C1 segment of cervical spinal cord (tissue), 14 donors: ENCODE measurements around the gene HOXB2.
"Not testable (repeated sequence)": the region's sequence is repeated elsewhere in the genome, so short reads cannot be mapped to it uniquely, and the experiment has no call there.

ENCODE experiments used
- DNase-seq, 14 donors: peaks; one replicate each; lab custom pipeline; 2025; lab: John Stamatoyannopoulos, UW

Gene HOXB2

DNA sequence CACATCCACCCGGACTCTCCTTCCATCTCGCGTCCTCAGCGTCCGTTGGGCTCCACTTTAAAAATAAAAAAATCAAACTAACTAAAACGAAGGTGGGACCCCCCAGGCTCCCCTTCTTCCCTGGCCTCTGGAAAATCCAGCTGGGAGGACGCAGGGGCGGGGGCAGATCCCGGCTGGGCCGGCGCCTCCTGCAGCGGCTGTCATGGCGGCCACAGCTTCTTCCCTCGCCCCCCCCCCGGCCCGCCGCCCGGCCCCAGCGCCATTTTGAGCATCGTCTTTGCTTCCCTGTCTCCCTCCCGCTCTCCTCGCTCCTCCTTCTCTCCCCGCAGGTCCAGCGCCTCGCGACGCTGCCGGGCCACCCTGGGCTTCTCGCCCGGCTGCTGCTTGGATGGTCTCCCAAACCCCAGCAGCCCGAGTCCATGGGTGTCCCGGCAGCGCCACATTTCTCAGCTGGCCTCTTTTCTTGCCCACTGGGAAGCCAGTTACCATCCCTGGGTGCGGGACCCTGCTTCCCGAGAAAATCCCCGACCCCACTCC, 3.3 kb downstream of the HOXB2 start:
- DNase-seq: peak in 10 of 14 donors; percentile 40 to 88 (median 67)

GRCh38 chr17:48541036-48541576, 3.8 kb downstream of the HOXB2 start:
- no peak for DNase-seq

DNA sequence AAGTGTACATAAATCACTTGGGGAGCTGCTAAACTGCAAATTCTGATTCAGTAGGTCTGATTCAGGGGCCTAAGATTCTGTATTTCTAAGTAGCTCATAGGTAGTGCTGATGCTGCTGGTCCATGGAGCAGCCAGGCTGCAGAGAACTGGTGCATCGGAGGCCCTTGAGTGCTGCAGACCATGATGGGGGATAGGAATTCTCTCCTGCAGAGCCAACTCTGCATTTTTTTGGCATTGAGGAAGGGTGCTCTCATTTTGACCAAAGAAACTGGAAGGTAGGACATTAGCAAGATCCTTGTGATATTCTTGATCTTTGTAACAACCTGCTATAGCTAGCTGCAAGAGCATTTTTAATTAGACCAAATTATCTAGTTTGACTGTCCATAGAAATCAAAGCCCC, 4.7 kb downstream of the HOXB2 start:
- no peak for DNase-seq

GRCh38 chr17:48539177-48539576, 5.7 kb downstream of the HOXB2 start:
- DNase-seq: no peak

DNA sequence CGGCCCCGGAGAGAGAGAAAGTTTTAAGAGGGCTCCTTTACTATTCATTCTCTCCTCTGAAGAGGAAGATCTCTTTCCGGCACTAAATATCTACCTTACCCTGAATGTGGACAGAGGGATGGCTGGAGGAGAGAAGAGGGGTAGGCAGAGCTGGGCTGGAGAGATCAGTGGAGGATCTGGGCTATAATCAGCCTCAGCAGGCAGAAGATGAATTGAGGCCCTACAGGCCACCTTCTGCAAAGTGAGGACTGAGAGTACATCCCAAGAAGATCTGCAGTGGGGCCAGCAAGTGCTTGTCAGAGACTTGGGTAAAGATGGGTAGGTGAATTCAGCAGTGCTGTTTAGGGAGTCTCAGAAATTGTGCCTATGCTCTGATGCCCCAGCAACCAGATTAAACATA, 7.6 kb downstream of the HOXB2 start:
- DNase-seq: no peak

GRCh38 chr17:48535793-48536559, 8.9 kb downstream of the HOXB2 start:
- DNase-seq: not testable (repeated sequence)

DNA sequence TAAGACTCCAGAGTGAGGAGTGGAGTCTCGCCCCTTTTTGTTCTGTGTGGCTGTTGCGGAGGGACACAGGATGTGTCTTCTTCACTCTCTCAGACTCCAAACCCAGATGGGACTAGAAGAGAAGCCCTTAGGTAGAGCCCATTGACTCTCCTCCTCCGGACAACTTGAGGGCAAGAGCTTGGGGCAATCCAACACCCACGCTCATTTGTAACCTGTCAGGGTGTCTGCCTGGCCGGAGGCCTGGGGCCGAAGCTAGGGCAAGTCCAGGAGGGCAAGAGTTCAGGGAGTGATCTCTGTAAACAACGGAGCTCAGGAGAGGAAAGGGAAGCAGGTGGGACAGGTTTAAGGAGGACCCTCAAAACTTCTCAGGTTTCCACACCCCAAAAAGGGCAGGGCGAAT, 12.6 kb downstream of the HOXB2 start:
- no peak for DNase-seq

DNA sequence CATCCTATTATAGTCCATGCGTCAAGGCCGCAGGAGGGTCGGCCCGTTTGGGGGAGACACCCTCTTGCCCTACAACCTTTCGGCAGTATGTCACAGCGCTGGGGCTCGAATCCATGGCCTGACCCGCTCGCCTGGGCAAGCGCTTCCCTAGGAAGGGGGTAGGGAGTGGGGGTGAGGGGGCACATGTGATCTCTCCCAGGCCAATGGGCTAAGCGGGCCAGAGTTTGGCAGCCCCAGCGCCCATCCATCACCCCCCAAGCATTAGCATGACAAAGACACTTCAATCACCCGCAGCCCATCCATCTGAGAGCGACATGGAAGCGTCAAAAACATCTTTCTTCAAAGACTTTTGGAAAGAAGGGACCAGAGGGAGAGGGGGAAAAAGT, 14.0 kb downstream of the HOXB2 start, which contains the start of gene HOXB1:
Gene HOXB1, minus strand, starts transcription at position 125 of the 386 bp plus-strand sequence. Its CDS starts 107 bp downstream, at position 18.
- no peak for DNase-seq

DNA sequence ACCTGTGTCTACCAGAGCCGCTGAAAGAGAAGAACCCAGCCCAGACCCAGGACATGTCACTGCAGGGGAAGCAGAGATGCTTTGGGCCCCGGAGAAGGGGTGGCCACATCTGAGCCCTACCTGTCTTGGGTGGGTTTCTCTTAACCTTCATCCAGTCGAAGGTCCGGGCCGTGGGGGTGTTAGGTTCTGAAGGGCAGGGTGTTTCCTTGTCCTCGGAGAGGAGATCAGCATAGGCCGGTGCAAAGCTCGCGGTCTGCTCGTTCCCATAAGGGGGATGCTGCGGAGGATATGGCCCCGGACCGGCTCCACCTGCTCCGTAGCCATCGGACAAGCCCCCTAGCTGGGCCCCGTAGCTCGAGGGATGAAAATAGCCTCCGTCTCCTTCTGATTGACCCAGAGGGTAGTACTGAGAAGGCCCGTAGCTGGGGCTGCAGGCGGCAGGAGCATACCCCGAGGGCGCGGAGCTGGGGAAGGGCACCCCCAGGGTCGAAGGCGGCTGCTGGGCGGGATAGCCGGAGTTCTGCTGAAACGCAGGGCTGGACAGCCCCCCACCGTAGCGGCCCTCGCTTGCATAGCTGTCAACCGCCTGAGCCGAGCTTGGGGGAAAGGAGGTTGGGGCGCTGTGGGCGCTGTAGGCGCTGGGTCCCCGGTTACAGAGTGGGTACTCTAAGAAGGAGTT, 14.6 kb downstream of the HOXB2 start:
- no peak for DNase-seq

DNA sequence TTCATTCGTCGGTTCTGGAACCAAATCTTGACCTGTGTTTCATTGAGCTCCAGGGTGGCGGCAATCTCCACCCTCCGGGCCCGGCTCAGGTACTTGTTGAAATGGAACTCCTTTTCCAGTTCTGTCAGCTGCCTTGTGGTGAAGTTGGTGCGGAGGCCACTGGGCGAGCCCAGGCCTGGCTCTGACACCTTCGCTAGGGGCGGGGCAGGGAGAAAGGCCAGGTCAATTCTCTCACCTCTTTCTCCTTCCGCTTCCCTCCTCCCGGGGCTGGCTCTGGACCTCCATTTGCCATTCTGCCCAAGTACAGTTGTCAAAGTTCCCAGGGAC, 15.3 kb downstream of the HOXB2 start:
- DNase-seq: no peak

- DNase-seq: no peak
These were observed 15.8 kb downstream of the HOXB2 start for GRCh38 chr17:48528936-48529682.

DNA sequence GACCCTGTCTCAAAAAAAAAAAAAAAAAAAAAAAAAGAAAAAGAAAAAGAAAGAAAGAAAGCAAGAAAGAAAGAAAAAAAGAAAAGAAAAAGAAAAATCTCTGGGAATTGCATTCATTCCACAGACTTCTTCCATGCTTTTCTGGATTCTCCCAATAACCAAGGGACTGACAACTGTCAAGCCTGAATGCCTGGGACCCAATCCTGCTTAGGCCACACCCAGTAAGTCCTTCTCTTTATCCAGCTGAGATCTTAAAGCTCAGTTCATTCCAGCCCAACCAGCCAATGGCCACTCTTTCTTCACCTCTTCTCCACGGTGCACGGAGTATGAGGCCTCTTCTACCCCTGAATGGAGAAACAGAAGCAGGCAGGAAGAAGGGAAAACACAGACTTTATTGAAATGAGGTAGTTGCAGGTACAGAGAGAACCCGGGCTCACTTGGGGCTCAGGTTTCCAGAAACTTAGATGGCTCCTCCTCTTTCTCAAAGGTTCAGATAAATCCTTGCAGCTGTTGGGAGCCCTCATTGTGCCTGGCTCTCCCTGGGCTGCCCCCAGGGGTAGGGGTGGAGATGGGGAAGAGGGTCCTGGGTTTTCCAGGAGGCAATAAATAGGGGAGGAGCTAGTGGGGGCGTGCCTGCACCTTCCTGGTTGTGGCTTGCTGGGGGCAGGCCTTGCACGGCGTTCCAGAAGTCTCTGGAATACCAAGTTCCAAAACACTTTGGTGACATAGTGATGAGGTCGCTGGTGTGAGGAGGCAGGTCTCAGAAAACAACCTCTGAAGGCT, 16.6 kb downstream of the HOXB2 start:
- no peak for DNase-seq

DNA sequence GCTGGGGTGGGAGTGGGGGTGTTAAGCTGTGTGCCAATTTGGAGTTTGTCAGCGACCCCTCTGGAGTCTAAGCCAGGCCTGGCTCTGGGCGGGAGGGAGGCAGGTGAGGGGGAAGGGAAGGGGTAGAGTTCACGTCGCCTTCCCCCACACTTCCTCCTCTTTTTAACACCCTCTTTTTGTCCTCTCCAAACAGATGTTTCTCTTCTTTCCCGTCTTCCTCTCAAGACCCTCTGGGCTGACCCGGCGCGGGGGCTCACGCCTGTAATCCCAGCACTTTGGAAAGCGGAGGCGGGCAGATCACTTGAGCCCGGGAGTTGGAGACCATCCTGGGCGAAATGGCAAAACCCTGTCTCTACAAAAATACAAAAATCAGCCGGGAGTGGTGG, 17.4 kb downstream of the HOXB2 start:
- no peak for DNase-seq

DNA sequence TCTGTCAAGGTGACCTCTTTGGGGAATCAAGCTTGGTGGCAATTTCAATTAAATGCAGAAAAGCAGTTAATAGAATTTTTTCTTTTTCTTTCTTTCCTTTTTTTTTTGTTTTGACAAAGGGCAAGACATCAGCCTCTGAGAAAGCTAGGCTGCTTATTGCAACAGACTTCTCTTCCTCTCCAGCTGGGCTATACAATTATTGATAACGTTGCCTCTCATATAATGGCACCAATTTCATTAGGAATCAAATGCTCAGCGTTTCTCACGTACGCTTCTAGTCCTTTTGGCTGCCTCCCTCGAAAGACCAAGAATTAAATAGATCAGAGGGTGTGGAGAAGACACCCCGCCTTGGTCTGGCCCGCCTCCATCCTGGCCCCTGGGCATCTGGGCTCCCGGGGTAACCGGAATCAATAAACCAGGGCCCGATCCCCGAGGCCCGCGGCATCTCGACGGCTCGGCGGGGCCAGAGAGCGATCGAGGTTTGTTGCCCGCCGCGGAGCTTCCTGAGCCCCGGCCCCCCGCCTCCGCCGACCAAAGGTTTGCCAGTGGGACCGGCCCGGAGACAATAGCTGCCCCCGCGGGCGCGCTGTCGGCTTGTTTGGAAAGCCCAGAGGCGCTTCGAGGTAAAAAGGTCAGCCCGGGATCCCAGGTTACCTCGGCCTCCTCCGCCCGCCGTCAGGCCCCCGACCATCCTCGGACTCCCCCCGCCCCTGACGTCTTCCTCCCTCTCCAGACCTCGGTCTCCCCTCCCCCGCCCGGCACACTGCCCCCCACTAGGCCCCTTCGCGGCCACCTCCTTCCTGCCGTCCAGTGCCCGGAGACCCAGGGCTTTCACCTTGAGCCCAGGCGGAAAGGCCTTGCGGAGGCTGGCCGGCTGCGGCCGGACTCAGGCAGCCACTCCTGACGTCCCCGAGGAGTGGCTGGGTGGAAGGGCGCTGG, 18.0 kb downstream of the HOXB2 start:
- no peak for DNase-seq

- DNase-seq: no peak
These were observed 21.9 kb downstream of the HOXB2 start for GRCh38 chr17:48523010-48523409.

DNA sequence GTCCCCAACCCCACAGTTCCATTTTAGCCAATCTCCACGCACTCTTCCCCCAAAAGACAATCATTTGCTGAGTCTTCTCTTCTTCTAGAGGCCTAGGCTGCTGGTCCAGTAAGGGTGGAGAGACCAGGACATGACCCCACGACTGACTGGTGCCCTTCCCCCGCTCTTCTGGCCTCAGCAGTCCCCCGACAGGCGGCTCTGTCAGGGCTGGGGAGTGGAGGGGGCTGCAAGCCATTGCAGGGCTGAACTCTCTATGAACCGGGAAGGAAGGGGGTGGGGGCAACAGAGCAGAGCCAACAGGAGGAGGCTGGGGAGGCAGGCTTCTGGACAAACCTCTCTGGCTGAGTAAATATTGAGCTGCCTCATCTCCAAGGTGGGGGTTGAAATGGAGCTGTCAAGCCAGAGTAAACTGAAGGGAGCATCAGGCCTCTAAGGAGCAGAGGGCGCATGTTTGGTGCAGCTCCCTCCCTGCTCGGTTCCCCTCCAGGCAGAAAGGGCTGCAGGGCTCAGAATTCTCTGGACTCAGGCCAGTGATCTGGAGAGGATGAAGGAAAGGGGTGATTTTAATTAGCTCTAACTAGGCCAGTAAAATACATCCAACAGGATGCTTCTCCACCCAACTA, 22.8 kb downstream of the HOXB2 start:
- no peak for DNase-seq

GRCh38 chr17:48520631-48521079, 24.3 kb downstream of the HOXB2 start:
- DNase-seq: no peak

DNA sequence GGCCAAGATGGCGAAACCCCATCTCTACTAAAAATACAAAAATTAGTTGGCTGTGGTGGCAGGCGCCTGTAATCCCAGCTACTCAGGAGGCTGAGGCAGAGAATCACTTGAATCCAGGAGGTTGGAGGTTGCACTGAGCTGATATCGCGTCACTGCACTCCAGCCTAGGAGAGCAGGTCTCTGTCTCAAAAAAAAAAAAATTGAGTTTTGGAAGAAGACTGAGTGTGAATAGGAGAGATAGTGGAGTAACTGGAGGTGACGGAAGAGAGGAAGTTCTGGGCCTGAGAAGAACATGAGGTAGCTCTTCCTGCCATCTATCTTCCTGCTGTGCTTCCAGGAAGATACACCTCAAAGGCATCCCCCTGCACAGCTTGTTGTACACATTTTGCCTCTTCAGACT, 25.5 kb downstream of the HOXB2 start:
- no peak for DNase-seq

DNA sequence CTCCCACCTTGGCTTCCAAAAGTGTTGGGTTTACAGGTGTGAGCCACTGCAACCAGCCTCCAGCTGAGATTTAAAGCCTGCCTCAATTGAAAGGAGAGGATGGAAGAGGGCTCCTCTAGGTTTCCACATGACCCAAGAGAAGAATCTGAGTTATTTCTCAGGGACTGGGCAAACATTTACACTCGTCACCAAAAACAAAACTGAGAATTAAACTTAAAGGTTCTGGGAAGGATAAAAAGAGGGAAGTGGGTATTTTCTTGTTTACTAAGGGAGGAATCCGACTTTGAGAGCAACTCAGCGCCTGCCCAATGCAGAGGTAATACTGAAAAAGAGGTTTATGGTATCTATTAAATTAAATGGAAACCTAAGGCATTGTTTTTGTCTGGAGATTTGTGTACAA, 27.4 kb downstream of the HOXB2 start:
- no peak for DNase-seq
